Neural crest cell (in vitro differentiated cells): ENCODE results near the gene SOD1. TPM values are rescaled to one million over a fixed set of nuclear protein-coding genes. Genes with fewer than 3 reads are reported as not detected.

Experiments used
- DNase-seq: peaks from one replicate; pipeline ENCODE4 v3.0.0; 2021; ENCODE audit warnings: low read depth, mixed read lengths, low spot score
- H3K27ac Mint-ChIP-seq: one replicate; pipeline ENCODE4 v1.8.0; 2021; ENCODE audit warnings: mild to moderate bottlenecking, mixed read lengths; ENCODE audit not compliant: unreplicated experiment
- H3K27me3 Mint-ChIP-seq: 2 replicates; pipeline ENCODE4 v1.8.0; 2021; ENCODE audit warnings: low read depth, mild to moderate bottlenecking, mixed read lengths
- H3K36me3 Mint-ChIP-seq: 2 replicates; pipeline ENCODE4 v1.8.0; 2021; ENCODE audit warnings: low read depth, mild to moderate bottlenecking, mixed read lengths
- H3K4me1 Mint-ChIP-seq: 2 replicates; pipeline ENCODE4 v1.8.0; 2021; ENCODE audit warnings: mixed read lengths
- H3K4me3 Mint-ChIP-seq: one replicate; pipeline ENCODE4 v1.8.0; 2021; ENCODE audit warnings: mild to moderate bottlenecking, mixed read lengths
- H3K9me3 Mint-ChIP-seq: 2 replicates; pipeline ENCODE4 v1.8.0; 2021; ENCODE audit warnings: mixed read lengths
- total RNA-seq: library from RNA; stranded (reverse); gene quantifications from 2 replicates; pipeline ENCODE4 v1.2.1, GENCODE V29; 2021
- TF ChIP-seq, protein P1 (sequence below): fragments of 200-600 bp; sonication (generic); conservative IDR thresholded peaks from 2 replicates; pipeline ENCODE4 v1.5.0; 2021; ENCODE audit warnings: antibody characterized with exemption, mild to moderate bottlenecking

The SOD1 gene
- total RNA-seq, 1 donor from 2014 or later: 241 TPM

DNA sequence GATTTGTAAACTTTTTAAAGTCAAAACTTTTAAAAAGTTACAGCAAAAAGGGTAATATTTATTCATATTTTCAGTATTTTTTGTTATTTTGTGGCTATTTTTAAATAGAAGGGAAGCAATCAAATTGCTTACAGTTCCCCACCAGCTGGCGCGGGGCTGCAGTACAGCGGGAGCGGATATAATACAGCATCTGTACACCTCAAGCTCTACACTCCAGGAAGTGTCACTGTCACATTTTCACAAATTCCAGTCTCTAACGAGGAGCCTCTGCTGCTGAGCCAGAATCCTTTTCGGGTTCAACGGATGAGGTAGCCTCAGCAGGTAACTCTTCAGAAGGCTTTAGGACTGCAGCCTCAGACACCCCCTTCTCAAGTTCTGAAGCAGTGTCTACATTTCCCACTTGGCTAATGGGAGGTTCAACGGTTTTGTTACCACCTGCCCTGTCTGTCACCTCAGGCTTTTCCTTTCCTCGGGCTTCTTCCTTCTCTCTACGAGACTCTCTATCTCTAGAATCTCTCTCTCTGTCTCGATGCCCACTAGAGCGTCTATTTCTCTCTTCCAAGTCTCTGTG lies 11.7 kb downstream of the SOD1 start:
- TF ChIP-seq, protein P1, sequence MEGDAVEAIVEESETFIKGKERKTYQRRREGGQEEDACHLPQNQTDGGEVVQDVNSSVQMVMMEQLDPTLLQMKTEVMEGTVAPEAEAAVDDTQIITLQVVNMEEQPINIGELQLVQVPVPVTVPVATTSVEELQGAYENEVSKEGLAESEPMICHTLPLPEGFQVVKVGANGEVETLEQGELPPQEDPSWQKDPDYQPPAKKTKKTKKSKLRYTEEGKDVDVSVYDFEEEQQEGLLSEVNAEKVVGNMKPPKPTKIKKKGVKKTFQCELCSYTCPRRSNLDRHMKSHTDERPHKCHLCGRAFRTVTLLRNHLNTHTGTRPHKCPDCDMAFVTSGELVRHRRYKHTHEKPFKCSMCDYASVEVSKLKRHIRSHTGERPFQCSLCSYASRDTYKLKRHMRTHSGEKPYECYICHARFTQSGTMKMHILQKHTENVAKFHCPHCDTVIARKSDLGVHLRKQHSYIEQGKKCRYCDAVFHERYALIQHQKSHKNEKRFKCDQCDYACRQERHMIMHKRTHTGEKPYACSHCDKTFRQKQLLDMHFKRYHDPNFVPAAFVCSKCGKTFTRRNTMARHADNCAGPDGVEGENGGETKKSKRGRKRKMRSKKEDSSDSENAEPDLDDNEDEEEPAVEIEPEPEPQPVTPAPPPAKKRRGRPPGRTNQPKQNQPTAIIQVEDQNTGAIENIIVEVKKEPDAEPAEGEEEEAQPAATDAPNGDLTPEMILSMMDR: no peak
- Mint-ChIP-seq H3K4me3 (no peak overlapping the region), H3K27me3 (no peaks in the 10 kb centered on the region), H3K36me3 (peaks cover 15% of the 10 kb centered on the region), H3K4me1 (peaks cover 5% of the 10 kb centered on the region), H3K9me3 (no peaks in the 10 kb centered on the region), H3K27ac (no peak overlapping the region)
- no peak for DNase-seq

DNA sequence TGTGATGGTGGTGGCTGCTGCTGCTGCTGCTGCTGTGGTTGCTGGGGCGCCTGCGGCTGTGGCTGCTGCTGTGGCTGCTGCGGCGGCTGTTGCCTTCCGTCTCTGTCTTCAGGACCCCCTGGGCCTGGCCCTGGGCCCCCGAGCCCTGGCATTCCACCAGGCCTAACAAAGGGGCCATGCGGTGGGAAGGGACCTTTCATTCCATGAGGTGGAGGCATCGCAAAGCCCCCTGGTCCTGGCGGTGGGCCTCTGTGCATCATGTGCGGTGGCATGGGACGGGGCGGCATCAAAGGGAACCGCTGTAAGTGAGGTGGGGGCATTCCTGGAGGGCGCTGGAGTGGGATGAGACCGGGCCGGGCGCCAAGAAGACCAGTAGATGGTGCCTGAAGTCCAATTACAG lies 12.4 kb downstream of the SOD1 start:
- no peak for DNase-seq
- peaks cover 8% of the 10 kb centered on the region for H3K36me3 Mint-ChIP-seq
- peaks cover 2% of the 10 kb centered on the region for H3K4me1 Mint-ChIP-seq
- no peaks in the 10 kb centered on the region for H3K27me3 Mint-ChIP-seq
- no peaks in the 10 kb centered on the region for H3K9me3 Mint-ChIP-seq
- H3K4me3 Mint-ChIP-seq: no peak overlapping the region
- TF ChIP-seq, protein P1: no peak
- no peak overlapping the region for H3K27ac Mint-ChIP-seq

DNA sequence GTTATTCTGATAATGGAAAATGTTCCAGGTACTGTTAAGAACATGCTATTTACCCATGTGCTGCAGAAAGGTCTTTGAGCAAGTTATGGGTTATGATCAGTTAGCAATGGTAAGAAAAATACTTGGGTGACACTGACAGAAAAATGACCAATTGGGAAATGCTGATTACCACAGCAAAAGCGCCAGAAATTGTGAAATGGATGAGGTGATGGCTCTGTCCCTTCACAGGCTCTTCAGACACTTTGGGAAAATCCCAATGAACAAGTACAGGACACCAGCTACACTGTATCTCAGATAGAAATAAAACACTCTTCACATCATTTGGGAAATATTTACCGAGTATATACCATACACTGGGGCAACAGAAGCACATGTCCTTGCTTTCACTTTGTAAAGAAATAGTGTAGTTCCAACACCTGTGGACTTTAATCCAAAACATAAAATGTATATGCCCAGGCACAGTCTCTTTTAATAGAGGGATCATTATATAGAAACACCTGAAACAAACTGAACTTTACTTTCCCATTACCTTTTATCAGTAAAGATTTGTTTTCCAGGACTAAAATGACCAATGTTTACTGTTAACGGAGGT lies 13.9 kb downstream of the SOD1 start:
- H3K4me3 Mint-ChIP-seq: no peak overlapping the region

DNA sequence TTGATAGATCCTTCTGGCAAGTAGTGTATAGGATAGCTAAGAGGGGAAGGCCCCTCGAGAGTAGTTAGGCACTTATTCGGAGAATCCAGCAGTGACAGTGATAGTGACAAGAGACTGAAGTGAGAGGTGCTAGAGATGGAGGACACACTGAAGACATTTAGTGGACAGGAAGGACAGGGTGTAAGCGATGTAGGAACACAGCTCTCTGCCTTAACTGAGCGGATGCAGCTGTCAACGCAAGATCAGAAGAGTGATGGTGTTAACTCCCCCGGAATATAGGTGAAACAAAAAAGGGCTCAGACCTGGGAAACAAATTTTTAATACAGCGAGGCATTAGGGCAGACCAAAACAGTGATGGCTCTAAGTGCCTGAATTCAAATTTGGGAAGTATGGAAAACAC lies 15.8 kb downstream of the SOD1 start:
- no peak for DNase-seq
- Mint-ChIP-seq H3K36me3 (peaks cover 9% of the 10 kb centered on the region), H3K27ac (no peak overlapping the region)

More for the DNA sequence above, 13.9 kb downstream of the SOD1 start:
- no peaks in the 10 kb centered on the region for H3K4me1 Mint-ChIP-seq
- no peak for DNase-seq
- H3K36me3 Mint-ChIP-seq: peaks cover 5% of the 10 kb centered on the region
- no peaks in the 10 kb centered on the region for H3K9me3 Mint-ChIP-seq
- H3K27me3 Mint-ChIP-seq: no peaks in the 10 kb centered on the region
- H3K27ac Mint-ChIP-seq: no peak overlapping the region
- TF ChIP-seq, protein P1: no peak

DNA sequence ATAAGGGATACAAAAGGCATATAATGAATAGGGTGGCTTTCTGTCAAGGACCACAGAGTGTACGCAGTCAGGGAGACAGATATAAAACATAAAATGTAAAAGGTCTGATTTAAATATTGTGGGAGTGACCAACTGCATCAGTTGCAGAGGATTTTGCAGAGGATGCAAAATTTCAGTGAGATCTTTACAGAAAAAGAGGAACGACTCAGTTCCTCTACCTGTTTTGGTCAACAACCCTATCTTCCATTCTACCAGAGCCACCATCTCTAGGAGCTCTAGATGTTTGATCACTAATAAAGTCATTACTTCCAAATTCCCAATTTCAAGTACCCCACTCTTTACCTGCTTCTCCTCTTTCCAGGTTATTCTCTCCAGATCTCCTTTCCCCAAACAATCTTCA lies 16.5 kb downstream of the SOD1 start:
- Mint-ChIP-seq H3K9me3 (no peaks in the 10 kb centered on the region), H3K4me1 (no peaks in the 10 kb centered on the region), H3K4me3 (no peak overlapping the region), H3K27me3 (no peaks in the 10 kb centered on the region), H3K36me3 (peaks cover 9% of the 10 kb centered on the region), H3K27ac (no peak overlapping the region)
- TF ChIP-seq, protein P1: no peak
- DNase-seq: no peak

More for the DNA sequence above, 15.8 kb downstream of the SOD1 start:
- TF ChIP-seq, protein P1: no peak
- H3K4me1 Mint-ChIP-seq: no peaks in the 10 kb centered on the region
- H3K27me3 Mint-ChIP-seq: no peaks in the 10 kb centered on the region
- H3K4me3 Mint-ChIP-seq: no peak overlapping the region
- H3K9me3 Mint-ChIP-seq: no peaks in the 10 kb centered on the region
